HG02981 (cell line): ENCODE data around the gene ARMS2.

Source experiments
- ATAC-seq: cut with Tn5 transposase; IDR thresholded peaks from one replicate; pipeline ENCODE4 v1.9.1; 2021; ENCODE audit warnings: mild to moderate bottlenecking, moderate library complexity; ENCODE audit not compliant: unreplicated experiment

The ARMS2 gene

DNA sequence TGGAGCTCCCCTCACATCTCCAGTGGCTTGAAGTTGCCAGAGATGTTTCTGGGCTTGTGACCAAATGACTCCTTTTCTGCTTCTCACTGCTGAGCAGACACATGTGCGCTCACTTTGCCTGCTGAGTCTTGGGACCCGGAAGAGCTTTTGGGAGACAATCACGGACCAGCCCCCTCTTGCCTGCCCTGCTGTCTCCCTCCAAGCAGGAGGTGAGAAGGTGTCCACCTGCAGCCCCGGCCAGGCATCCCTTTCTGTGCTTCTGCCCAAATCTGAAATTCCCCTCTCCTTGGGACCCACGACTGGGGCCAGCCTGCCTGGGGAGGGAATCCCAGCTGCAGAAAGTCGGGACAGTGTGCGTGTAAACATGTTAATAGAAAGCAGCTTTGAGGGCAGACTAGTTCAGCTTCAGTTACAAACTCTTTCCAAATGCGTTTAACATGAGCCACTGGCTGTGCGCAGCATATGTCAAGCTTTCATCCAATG lies 38.6 kb downstream of the ARMS2 start:
- ATAC-seq = no peak

DNA sequence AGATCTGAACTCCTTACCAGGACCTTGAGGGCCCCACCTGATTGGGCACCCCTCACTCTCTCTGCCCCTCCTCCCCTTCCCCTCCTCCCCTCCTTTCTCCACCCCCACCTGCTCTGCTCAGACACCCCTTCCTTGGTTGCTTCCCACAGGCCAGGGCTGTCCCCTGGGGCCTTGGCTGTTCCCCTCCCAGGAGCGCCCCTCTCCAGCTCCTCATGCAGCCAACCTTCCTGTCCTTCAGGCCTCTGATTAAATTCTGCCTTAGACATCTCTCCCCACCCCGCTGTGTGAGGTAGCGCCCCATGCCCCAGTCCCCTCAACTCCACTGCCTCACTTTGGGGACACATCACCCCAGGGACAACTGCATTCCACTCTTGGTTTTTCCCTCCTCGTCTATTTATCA lies 39.3 kb downstream of the ARMS2 start:
- ATAC-seq = no peak

DNA sequence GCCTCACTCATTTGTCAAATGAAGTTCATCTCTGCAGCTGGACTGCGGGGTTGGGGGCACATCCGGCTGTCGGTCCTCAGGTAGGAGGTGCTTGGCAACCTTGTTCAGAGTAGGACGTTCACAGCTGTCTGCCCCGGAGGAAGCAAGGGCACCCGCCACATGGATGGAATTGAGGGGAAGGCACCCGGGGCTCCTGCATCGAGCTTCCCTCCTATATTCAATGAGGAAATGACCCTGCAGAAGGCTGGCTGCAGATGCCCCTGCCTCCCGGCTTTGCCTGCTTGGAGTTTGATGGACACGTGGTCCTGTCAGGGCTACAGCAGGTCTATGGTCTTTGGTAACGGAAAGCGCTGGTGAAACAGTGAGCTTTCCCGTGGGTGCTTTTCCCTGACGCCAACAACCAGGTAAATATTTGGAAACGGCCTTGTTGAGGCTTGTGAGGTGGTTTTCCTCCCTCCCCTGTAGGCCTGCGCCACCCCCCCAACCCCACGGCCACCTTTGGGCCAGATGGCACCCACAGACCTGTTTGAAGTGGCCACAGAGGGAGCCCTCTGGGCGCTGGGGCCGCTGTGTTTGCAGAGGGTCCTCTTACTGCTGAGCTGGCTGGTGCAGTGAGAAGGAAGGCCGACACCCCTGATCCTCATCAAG lies 39.8 kb downstream of the ARMS2 start:
- no peak for ATAC-seq

DNA sequence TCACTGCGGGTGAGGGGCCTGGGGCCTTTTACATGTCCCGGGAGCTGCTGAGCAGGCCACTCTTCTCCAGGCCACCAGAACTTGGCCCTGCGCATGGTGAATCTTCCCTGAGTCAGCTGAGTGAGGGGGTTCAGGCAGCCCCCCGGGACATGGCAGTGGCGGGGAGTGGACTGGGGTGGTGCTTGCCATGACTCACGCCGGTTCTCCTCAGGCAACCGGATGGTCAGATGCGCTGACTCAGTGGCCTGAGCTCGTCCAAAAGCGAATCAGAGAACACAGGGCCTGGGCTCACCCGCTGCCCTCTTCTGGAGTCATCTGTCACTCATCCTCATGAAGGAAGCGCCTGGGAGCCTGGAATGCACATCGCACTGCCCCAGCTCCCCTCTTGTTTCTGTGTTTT lies 40.4 kb downstream of the ARMS2 start:
- no peak for ATAC-seq

DNA sequence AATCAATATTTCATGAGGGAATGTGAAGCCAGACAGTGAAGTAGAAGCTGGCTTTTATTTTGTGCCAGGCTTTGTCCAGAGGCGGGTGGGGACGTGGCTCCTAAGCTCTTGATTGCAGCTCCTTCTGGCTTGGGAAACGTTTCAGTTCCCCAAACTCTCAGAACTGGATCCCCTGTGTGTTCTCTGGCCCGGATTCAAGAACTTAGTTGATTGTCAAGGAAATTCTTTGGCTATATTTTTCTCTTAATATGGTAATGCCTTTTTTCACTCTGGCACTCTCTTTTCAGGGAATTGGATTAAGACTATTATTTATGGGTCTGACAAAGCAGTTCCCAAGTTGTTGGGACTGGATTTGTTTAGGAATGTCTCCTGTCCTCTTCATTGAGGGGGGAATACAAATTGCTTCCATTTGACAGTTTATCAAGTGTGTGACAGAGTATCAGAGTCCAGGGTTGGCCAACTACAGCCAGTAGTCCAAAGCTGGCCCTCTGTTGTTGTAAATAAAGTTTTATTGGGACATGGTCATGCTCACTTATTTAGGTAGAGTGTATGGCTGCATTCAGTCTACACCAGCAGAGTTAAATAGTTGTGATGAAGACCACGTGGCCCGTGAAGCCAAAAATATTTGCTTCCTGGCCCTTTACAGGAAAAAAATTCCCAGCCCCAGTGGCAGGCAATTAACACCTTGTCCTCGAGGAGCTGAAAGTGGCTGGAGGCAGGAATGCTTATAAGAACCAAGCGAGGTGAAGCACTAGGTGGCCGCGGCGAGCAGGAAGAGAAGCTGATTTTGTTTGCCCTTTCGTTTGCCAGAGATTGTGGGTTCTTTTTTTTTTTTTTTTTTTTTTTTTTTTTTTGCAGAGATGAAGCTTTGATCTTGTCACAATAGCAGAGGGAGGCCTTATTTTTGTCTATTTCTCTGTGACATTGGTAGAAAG lies 41.2 kb downstream of the ARMS2 start:
- ATAC-seq = no peak

DNA sequence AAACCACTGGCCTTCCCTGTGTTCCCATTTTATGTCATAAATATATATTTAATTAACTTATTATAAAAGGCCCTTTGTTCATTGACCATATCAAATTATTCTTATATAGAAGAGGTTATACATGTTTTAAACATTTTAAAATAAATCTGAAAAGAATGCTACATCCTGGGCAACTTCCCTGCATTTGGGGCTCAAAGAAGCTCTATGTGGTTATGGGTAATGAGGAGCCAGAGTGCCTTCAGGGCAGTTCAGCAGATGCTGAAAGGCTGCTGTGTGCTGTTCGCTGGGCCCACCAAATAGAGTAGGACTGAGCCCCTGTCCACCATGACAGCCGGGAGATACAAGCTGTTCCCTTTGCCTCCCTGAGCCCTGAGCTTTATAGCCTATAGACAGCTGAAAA lies 42.8 kb downstream of the ARMS2 start:
- no peak for ATAC-seq

DNA sequence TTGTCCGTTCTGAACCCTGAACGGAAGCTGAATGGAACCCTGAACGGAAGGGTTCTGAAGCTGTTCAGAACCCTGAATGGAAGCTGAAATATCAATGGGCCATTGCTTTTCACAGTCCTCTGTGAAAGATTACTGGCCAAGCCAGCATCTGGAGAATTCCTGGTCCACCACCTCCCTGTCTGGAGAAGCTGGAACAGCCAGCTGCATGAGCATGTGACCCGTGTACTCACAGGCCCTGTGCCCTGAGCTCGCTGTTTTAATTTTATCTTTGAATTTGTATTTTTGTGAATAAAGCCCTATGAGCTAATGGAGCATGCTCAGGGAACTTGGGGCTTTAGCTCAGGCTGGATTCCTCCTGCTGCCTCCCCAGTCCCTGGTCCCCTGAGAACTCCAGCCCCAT lies 44.1 kb downstream of the ARMS2 start:
- ATAC-seq = no peak

DNA sequence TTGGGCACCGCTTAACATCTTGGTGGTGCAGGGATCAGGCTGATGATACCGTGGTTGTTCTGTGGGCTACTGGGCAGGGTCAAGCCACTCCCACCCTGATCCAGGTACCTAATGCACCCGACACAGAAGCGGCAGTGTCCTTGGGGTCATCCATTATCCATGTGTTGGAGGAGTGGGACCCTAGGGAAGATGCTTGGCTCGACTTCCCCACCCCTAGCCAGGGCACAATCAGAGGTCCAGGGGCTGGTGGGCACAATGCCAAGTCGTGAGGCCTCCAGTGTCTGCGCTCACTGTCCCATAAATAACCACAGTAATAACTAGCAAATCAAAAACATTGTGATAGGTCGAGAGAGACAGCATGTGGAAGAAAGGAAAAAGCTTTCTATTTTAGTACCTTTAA lies 44.6 kb downstream of the ARMS2 start:
- no peak for ATAC-seq

DNA sequence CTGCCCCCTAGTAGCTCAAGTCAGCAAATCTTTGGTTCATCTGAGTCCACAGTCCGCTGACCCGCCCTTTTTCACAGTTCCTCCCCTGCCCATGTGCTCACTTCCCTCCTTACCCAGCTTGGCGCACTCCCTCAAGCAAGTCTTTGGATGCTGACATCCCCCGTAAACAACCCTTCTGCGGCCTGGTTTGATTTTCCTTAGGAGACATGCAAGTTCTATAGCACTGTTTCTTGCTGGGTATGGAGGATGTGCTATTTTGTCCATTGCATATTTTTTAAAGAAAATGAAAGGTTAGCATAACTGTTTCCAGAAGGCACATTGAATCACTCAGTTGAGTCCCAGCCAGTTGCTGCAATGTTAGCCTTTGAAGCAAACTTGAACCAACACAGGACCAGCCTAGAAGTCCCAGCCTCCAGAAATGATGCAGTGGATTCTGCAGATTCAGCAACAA lies 45.1 kb downstream of the ARMS2 start:
- no peak for ATAC-seq

DNA sequence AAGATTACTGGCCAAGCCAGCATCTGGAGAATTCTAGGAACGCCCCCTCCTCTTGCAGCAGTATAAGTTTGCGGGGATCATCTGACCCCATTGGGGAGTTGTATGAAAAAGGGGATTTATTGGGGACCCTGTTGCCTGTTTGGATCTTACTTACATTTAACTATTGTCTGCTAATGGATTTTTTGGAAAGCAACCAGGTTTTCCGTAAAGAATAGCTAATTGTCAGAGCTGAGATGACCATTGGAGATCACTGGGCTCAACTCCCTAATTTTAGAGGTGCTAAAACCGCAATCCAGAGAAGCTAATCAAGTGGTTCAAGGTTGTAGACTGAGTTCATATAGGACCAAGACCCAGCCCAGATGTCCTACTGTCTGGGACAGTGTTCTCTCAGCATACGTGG lies 45.7 kb downstream of the ARMS2 start:
- no peak for ATAC-seq

DNA sequence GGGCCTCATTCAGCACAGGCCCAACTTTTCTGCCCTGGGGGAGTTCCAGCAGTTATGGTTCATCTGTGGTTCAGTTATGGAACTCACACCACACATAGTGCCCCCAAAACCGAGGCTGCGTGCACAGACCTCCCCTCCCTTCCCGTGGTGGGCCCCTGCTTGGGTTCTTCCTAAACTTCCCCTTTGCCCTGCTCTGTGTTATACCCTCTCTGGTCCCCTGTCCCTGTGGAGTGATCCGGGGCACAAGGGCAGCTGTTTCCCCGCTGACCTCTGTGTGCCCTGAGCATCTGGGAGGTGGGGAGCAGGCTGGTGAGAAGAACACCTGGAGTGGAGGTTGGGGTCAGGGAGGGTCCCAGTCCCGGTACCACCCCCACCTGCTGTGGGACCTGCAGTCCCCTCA lies 46.3 kb downstream of the ARMS2 start:
- ATAC-seq = no peak

DNA sequence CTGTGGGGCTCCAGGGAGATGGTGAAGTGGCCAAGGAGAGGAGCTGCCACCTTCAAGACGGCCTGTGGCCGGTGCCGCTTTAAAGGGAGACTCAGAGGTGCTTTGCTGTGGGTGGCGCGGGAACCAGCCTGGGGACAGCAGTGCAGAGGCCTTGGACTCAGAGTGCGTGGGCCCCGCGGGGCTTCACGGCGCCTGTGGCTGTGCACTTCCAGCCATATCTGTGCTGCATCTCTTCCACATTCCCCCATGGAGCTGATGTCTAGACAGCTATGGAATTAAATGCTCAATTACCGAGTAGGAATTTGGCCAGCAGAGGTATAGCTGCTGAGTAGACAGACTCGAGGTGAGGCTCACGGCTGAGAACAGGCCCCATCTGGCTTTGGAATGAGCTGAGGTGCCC lies 48.6 kb downstream of the ARMS2 start:
- no peak for ATAC-seq

DNA sequence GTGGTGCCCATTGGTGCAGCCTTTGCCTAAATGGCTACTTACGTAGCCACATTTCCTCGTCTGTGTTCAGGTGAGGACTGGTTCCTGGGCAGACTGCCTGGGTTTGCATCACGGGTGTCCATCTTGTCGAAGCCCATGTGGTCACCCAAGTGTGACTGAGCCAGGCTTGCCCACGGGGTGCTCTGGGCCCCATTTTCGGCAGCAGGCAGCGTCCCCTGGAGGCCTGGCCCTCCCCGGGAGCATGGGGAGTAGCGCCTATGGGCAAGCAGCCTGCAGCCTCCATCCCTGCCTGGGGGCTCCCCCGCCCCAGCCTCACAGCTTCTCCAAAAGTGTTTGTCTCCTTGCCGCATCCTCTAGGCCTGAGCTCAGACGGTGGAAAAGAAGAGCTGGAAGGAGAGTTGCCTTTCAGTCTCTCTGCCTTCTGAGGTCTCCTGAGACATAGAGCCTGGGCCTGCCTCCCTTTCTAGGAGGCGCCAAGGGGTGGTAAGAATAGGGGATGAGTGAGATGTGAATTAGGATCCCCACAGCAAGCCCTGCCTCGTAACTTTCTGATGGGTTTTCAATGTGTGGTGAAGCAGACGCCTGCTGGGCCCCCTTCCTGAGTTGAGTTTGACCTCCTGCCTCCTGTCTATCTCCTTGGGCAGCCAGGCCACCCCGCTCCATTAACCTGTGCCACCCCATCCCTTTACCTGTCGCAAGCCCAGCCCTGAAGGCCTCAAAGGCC lies 49.6 kb downstream of the ARMS2 start:
- no peak for ATAC-seq

DNA sequence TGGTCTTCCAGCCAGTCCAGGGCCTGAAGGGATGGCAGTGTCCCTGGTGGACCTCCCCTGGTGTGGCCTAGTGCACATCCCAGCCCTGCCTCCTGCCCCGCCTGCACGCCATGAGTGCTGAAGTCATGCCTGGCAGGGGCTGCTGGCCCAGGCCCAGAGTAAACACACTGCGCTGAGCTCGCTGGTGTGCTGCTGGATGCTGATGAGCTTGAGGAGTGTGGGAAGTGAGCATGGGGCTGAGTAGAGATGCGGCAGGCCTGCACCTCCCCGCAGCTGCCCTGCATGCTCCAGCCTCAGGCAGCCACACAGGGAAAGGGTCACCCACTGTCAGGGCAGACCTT lies 50.1 kb downstream of the ARMS2 start:
- ATAC-seq = no peak

DNA sequence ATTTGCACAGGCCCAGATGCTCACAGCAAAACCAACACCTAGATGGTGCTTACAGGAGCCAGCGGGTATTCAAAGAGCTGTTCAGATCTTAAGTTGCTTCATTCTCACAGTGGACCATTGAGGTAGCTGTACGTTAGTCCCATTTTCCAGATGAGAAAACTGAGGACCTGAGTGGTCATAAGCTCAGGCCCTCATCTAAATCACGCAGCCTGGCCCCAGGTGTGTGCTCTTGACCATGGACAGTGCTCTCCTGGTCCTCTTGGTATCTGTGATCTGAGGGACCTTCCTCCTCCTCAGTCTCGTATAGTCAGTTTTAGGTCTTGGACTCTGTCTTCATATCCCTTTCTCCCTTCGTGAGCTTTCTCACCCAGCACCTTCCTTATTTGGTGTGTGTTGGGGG lies 50.6 kb downstream of the ARMS2 start:
- no peak for ATAC-seq

DNA sequence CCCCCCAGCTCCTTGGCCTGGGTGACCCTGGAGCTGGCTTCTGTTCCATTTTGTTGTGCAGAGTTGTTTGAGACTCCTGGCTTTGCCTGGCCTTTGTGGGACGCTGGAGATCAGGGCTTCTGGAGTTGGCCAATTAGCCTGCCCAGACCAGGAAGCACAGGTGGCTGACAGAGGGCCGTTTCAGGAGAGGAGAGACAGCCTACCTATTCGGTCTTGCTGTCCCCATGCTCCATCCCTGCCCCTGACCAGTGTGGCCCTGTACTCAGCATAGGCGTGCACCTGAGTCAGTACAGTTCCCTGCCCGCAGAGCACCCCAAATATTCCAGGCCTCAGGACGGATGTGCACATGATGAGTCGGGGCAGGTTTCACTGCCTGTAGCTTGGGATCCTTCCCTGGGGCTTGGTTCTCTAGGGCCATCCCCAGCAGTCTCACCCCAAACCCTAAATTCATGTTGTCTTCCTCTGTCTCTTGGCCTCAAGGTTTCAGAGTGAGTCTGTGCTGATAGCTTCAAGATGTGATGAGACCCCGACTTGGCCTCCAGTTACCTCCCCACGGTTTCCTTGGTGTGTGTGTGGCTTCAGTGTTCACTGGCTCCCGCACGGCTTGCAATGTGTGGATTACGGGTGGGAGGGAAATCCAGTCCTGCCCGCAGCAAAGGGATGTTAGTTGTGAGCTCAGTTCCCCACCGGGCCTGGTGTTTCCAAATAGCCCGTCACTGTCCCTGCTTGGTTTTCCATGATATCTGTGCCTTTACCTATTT lies 51.6 kb downstream of the ARMS2 start:
- ATAC-seq = no peak
